Measurements from ENCODE around the gene TRMO. TPM values are rescaled to one million over a fixed set of nuclear protein-coding genes. Genes with fewer than 3 reads are reported as not detected.

The TRMO gene
- total and polyA plus RNA-seq, 2 of the 8 experiments (the other 6 are each of a cell fraction or from before 2014, with no cell fraction given): 4.6 to 5.6 TPM

- no peak overlapping the region for H3K9ac ChIP-seq (replicated peaks in 1 of 4; ENCODE audit: extremely low read depth in 1 of 4, low read depth in 3 of 4, low read length in 3 of 4)
- ChIA-PET POLR2A (ENCODE audit: partially characterized antibody) (no interaction called here), CTCF (ENCODE audit: partially characterized antibody) (interaction anchor here (0.6 to 2.9 kb wide), 9 partner anchors 9 to 149 kb away, joined by 3 to 23 read pairs (median 4); no protein-coding TSS in a partner anchor)
- peaks cover 52 to 71% (median 68%) of the 10 kb centered on the region in 4 experiments for H3K27me3 ChIP-seq (replicated peaks in 1 of 4; ENCODE audit: control insufficient read depth in 3 of 4, extremely low read depth in 1 of 4, insufficient read depth in 3 of 4, low read length in 3 of 4)
- no peak overlapping the region for H4K8ac ChIP-seq (ENCODE audit: extremely low read depth, insufficient read depth, low read length)
- H2BK15ac ChIP-seq (ENCODE audit: low read length): no peak overlapping the region
- no peak overlapping the region for H3K56ac ChIP-seq (replicated peaks; ENCODE audit: insufficient read length, low read depth, low read length)
- H3K4me1 ChIP-seq (replicated peaks in 1 of 4; ENCODE audit: control insufficient read depth in 3 of 4, insufficient read depth in 4 of 4, low read length in 3 of 4): peaks cover 2 to 15% (median 12%) of the 10 kb centered on the region in 4 experiments
- H2AK5ac ChIP-seq (ENCODE audit: low read depth, low read length): no peak overlapping the region; the same call in 1 of the 2 replicates
- no peak overlapping the region for H2AFZ ChIP-seq (ENCODE audit: low read length)
- FAIRE-seq (no peak), DNase-seq (ENCODE audit: low read depth in 1 of 2, low spot score in 2 of 2) (no peak)
- H3K36me3 ChIP-seq (ENCODE audit: control insufficient read depth in 2 of 4, insufficient read depth in 4 of 4, low read length in 3 of 4): peaks cover 0 to 3% (median 0%) of the 10 kb centered on the region in 4 experiments; a peak in 1 of 8 replicates
- no peak overlapping the region for H2BK120ac ChIP-seq (replicated peaks; ENCODE audit: low read depth, low read length)
- H2BK12ac ChIP-seq (ENCODE audit: low read depth, low read length): no peak overlapping the region
- H2BK20ac ChIP-seq (ENCODE audit: low read length): no peak overlapping the region
- no peak overlapping the region for H3K23ac ChIP-seq (ENCODE audit: insufficient read length)
- no peak overlapping the region for H3K14ac ChIP-seq (ENCODE audit: insufficient read length)
- no peak overlapping the region for H3K4me3 ChIP-seq (ENCODE audit: extremely low read depth in 1 of 4, insufficient read depth in 2 of 4, low read depth in 3 of 4, low read length in 4 of 4)
- WGBS, 2 experiments (ENCODE audit: extremely low coverage in 1 of 2, insufficient coverage in 1 of 2, insufficient read length in 1 of 2, insufficient replicate concordance in 2 of 2, low coverage in 1 of 2, low lambda C conversion rate in 2 of 2, missing lambda C conversion rate in 1 of 2): 70% methylated on average over 10 of the region's 10 CpGs; no CpG with 5 or more reads in 1 of the 2 experiments
- H4K5ac ChIP-seq (ENCODE audit: insufficient read length, low read depth, low read length): no peak overlapping the region
- no peak overlapping the region for H4K91ac ChIP-seq (replicated peaks; ENCODE audit: insufficient read length, low read length)
- H4K20me1 ChIP-seq (replicated peaks in 1 of 2; ENCODE audit: control insufficient read depth in 1 of 2, insufficient read depth in 2 of 2, low read length in 2 of 2): peaks cover 8 to 21% of the 10 kb centered on the region in 2 experiments
- H2BK5ac ChIP-seq (ENCODE audit: low read depth, low read length): no peak overlapping the region
- no peak overlapping the region for H3K27ac ChIP-seq (ENCODE audit: low read depth, low read length)
- H3K18ac ChIP-seq (ENCODE audit: extremely low read depth, low read length): no peak overlapping the region
- no peaks in the 10 kb centered on the region for H3K79me2 ChIP-seq (ENCODE audit: control insufficient read depth in 1 of 2, insufficient read depth in 2 of 2, low read length in 2 of 2)
- no peak overlapping the region for H3K4me2 ChIP-seq (ENCODE audit: insufficient read depth in 1 of 2, low read depth in 2 of 2, low read length in 2 of 2)
- no peaks in the 10 kb centered on the region for H3K79me1 ChIP-seq (ENCODE audit: low read depth, low read length)
- H3K4ac ChIP-seq (replicated peaks; ENCODE audit: insufficient read length, low read depth, low read length): no peak overlapping the region
- H3K9me3 ChIP-seq (ENCODE audit: insufficient read depth in 2 of 2, low read depth in 1 of 2, low read length in 1 of 2): no peaks in the 10 kb centered on the region
- H3K23me2 ChIP-seq (ENCODE audit: low read depth, low read length): no peaks in the 10 kb centered on the region
- no peak for TF ChIP-seq KDM5A (IDR thresholded peaks at IDR 0.05; ENCODE audit: low read length)
- TF ChIP-seq NRF1 (IDR thresholded peaks at IDR 0.05; ENCODE audit: low read depth, low read length): no peak
- no peak for TF ChIP-seq ZNF274 (IDR thresholded peaks at IDR 0.05; ENCODE audit: borderline replicate concordance, extremely low read depth, low read length)
- TF ChIP-seq HDAC6 (IDR thresholded peaks at IDR 0.05; ENCODE audit: low read depth, low read length): no peak
Measured at GRCh38 chr9:97860451-97861147, 61.7 kb downstream of the TRMO start.

All from H1 (cell line).